ENCODE data around the gene HDGFL2. TPM values are rescaled to one million over a fixed set of nuclear protein-coding genes. Genes with fewer than 3 reads are reported as not detected.

Gene HDGFL2
- 10 to 100 TPM in 4 of 6 donors, 1 to 10 TPM in 1, under 1 TPM in 1; 0.91 to 22.7 (median 11.5) TPM for polyA plus RNA-seq (ENCODE audit: low read depth in 6 of 6)

DNA sequence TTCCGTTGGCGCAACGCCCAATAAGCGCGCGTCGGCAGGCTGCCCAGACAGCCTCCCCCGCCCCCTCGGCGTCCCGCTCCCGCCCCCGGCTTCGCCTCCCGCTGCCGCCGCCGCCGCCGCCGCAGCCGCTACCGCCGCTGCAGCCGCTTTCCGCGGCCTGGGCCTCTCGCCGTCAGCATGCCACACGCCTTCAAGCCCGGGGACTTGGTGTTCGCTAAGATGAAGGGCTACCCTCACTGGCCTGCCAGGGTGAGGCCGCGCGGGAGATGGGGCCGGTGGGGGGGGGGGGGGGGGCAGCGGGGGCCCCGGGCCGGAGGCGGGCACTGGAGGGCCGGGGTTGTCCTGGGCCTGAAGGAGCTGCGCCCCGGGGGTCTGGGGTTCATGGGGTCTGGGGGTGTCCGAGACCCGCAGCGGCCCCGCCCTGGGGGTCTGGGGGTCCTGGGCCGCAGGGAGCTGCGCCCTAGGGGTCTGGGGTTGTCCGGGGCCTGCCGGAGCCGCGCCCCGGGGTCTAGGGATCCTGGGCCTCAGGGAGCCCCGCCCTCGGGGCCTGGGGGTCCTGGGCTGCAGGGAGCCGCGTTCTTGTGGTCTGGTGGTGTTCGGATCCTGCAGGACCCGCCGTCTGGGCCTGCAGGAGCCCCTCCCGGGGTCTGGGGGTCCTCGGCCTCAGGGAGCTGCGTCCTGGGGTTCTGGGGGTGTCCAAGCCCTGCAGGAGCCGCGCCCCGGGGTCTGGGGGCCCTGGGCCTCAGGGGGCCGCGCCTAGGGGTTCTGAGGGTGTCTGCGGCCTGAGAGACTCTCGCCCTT is at the start of gene HDGFL2:
Gene HDGFL2, plus strand, starts transcription at position 124 of the 801 bp plus-strand sequence. Its CDS starts 54 bp downstream, at position 178.
- H3K4me1 Mint-ChIP-seq, result peaks cover 15 to 27% (median 20%) of the 10 kb centered on the region in 3 donors

DNA sequence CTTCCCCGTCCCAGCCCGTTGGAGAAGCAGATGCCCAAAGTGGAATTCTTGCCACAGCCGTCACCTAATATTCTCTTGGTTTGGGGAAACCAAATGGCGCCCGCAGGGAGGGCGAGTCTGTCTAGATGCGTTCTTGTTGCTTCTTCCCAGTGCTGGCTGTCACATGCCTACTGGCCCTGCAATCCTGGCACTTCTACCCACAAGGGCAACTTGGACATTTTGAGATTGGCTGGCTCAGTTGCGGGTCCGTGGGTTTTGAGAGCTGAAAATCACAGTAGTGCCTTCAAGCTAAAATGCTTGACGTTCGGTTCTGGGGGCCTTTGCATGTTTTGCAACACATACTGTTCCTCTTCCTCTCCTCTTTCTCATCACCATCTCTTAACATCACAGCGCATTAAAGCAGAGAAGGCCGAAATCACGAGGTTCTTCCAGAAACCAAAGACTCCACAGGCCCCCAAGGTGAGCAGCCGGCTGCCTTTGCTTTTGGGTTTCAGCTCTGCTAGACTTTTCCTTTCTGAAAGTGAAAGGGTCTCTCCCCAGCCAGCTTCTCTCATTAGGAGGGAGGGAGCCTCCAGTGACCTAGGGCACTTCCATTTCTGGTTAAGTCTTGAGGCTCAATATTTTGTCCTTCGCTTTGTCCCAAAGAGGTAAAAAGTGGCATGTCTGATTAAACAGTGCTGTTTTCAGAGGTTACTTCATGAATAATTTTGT is 48.5 kb upstream of the HDGFL2 start:
- ATAC-seq (ENCODE audit: low read depth in 2 of 2), result no peak
- H3K4me1 Mint-ChIP-seq, result no peaks in the 10 kb centered on the region
- H3K36me3 Mint-ChIP-seq, result peaks cover 4 to 14% of the 10 kb centered on the region in 2 donors
- no peak for DNase-seq
- H3K27ac Mint-ChIP-seq, result peak overlapping the region in 1 of 6 donors; percentile 15
- H3K9me3 Mint-ChIP-seq, result no peaks in the 10 kb centered on the region
- no peak overlapping the region for H3K4me3 Mint-ChIP-seq
- no peaks in the 10 kb centered on the region for H3K27me3 Mint-ChIP-seq

More for the DNA sequence above, at the start of gene HDGFL2:
- no peak for DNase-seq
- peak within 1 kb of the TSS in 7 of 8 donors; percentile 64 to 91 (median 80) for H3K4me3 Mint-ChIP-seq
- H3K36me3 Mint-ChIP-seq, result peaks cover 0 to 8% of the 10 kb centered on the region in 2 donors
- peak within 1 kb of the TSS in 2 of 6 donors; percentile 76 to 81 for H3K27ac Mint-ChIP-seq
- H3K27me3 Mint-ChIP-seq, result no peaks in the 10 kb centered on the region
- no peak for ATAC-seq (ENCODE audit: low read depth in 2 of 2)
- H3K9me3 Mint-ChIP-seq, result no peaks in the 10 kb centered on the region

DNA sequence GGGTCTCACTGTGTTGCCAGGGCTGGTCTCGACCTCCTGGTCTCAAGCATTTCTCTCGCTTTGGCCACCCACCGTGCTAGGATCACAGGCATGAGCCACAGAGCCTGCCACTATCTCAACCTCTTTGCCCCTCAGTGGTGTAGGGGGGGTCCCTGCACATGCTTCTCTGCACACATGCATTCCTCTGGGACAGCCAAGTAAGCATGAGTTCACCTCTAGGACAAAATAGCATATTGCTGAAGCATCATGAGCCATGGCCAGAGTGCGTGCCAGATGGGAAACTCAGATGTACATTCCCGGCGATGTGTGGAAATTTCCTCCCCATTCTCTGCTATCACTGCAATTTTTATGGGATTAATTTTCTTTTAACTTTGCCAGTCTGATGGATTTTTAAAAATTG is 46.6 kb upstream of the HDGFL2 start:
- no peak overlapping the region for H3K27ac Mint-ChIP-seq
- H3K9me3 Mint-ChIP-seq, result no peaks in the 10 kb centered on the region
- ATAC-seq (ENCODE audit: low read depth in 2 of 2) (no peak), DNase-seq (no peak)
- no peak overlapping the region for H3K4me3 Mint-ChIP-seq
- H3K4me1 Mint-ChIP-seq, result peaks cover 0 to under 1% (median 0%) of the 10 kb centered on the region in 3 donors
- no peaks in the 10 kb centered on the region for H3K27me3 Mint-ChIP-seq
- H3K36me3 Mint-ChIP-seq, result peaks cover 4 to 14% of the 10 kb centered on the region in 2 donors

DNA sequence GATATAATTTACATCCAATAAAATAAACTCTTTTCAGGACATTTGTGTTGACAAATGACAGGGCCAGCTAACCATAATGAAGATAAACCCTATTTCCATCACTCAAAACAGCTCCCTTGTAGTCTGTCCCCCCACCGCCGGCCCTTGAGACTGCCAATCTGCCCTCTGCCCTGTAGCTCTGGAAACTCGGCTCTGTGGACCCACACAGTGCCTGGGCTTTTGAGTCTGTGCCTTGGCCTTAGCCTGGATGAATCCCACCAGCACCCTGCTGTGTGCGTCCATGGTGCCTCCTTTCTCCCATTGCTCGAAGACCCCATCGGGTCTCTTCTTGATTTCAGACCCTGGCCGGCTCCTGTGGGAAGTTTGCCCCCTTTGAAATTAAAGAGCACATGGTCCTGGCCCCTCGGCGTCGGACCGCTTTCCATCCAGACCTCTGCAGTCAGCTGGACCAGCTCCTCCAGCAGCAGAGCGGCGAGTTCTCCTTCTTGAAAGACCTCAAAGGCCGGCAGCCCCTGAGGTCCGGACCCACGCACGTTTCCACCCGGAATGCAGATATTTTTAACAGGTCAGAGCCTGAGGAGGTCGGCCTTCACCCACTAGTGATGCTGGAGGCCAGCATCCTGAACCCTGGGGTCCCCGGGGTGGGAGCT is 43.6 kb upstream of the HDGFL2 start:
- no peaks in the 10 kb centered on the region for H3K9me3 Mint-ChIP-seq
- no peak for ATAC-seq (ENCODE audit: low read depth in 2 of 2)
- H3K27ac Mint-ChIP-seq, result peak overlapping the region in 1 of 6 donors; percentile 90
- peaks cover 10 to 19% (median 16%) of the 10 kb centered on the region in 3 donors for H3K4me1 Mint-ChIP-seq
- H3K36me3 Mint-ChIP-seq, result peaks cover 0 to under 1% of the 10 kb centered on the region in 2 donors
- no peak for DNase-seq
- no peaks in the 10 kb centered on the region for H3K27me3 Mint-ChIP-seq
- H3K4me3 Mint-ChIP-seq, result no peak overlapping the region

DNA sequence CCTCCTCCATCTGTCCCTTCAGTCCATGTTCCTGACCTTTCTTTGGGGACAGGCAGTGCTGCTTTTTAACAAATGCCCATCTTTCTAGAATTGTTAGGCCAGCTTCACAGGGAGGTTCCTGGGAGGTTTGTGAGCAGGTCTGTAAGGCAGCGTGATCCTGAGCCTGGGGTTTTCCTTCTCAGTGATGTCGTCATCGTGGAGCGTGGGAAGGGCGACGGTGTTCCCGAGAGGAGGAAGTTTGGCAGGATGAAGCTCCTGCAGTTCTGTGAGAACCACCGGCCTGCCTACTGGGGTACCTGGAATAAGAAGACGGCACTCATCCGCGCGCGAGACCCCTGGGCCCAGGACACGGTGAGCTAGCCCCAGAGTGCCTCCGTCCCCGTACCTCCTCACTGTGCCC is 42.8 kb upstream of the HDGFL2 start:
- DNase-seq, result no peak
- no peaks in the 10 kb centered on the region for H3K36me3 Mint-ChIP-seq
- H3K9me3 Mint-ChIP-seq, result no peaks in the 10 kb centered on the region
- H3K4me3 Mint-ChIP-seq, result peak overlapping the region in 2 of 8 donors; percentile 31 to 64
- H3K27me3 Mint-ChIP-seq, result no peaks in the 10 kb centered on the region
- ATAC-seq (ENCODE audit: low read depth in 2 of 2), result no peak
- peak overlapping the region in 2 of 6 donors; percentile 75 to 90 for H3K27ac Mint-ChIP-seq
- peaks cover 10 to 19% (median 16%) of the 10 kb centered on the region in 3 donors for H3K4me1 Mint-ChIP-seq

DNA sequence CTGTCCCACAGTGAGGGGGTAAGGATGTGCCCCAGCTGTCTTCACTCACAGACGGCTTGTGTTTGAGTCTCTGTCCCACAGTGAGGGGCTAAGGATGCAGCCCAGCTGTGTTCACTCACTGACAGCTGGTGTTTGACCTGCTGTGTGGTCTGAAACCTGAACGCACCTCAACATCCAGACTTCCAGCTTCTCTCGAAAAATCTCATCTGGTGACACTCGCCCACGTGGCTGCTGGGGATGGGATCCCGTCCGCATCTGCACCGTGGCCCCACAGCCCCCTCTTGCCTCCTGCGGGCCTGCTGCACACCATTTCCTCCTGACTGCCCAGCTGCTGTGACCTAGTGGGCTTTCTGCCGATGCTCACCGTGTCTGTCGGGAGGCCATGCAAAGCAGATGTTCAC is 42.3 kb upstream of the HDGFL2 start:
- peak overlapping the region in 3 of 6 donors; percentile 33 to 90 (median 56) for H3K27ac Mint-ChIP-seq

DNA sequence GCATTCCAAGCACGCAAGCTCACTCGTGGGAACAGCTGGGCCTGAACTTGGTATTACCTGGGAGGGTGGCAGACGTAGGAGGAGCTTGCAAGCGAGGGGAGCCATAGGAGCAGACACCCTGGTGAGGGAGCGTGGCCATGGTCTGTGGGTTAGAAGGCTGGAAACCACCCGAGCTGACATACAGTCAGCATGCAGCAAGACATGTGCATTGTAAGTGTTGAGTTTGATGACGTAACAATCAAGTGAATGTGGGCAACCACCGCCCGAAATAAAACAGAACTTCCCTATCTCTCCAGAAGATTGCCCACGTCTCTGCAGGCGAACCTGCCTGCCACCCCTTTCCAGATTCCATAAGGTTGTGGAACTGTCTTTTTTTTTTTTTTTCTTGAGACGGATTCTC is 41.3 kb upstream of the HDGFL2 start:
- Mint-ChIP-seq H3K4me1 (peaks cover 10 to 21% (median 16%) of the 10 kb centered on the region in 3 donors), H3K9me3 (no peaks in the 10 kb centered on the region), H3K36me3 (peaks cover 0 to 6% of the 10 kb centered on the region in 2 donors), H3K27me3 (no peaks in the 10 kb centered on the region), H3K4me3 (no peak overlapping the region), H3K27ac (peak overlapping the region in 4 of 6 donors; percentile 41 to 95 (median 67))
- DNase-seq (no peak), ATAC-seq (ENCODE audit: low read depth in 2 of 2) (peak; percentile 62 to 80)

More for the DNA sequence above, 42.3 kb upstream of the HDGFL2 start:
- Mint-ChIP-seq H3K27me3 (no peaks in the 10 kb centered on the region), H3K4me3 (no peak overlapping the region), H3K4me1 (peaks cover 10 to 20% (median 16%) of the 10 kb centered on the region in 3 donors), H3K9me3 (no peaks in the 10 kb centered on the region), H3K36me3 (peaks cover 0 to 5% of the 10 kb centered on the region in 2 donors)
- ATAC-seq (ENCODE audit: low read depth in 2 of 2) (no peak), DNase-seq (no peak)

DNA sequence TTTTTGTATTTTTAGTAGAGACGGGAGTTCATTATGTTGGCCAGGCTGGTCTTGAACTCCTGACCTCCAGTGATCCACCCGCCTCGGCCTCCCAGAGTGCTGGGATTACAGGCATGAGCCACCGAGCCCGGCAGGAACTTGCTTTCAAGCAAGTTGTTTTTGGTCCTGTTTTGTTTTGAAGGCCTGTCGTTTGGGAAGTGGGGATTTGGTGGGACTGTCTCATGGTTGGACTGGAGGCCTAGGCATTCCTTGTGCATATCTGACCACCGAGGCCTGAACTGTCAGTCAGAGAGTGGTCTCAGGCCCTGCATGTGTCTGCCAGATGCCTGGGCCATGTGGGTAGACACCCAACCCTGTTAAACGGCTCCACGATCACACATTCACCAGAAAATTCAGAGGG is 40.8 kb upstream of the HDGFL2 start:
- Mint-ChIP-seq H3K9me3 (no peaks in the 10 kb centered on the region), H3K4me1 (peaks cover 10 to 21% (median 16%) of the 10 kb centered on the region in 3 donors), H3K4me3 (peak overlapping the region in 2 of 8 donors; percentile 59 to 79), H3K36me3 (peaks cover 0 to 6% of the 10 kb centered on the region in 2 donors), H3K27ac (peak overlapping the region in 3 of 6 donors; percentile 77 to 95 (median 90)), H3K27me3 (no peaks in the 10 kb centered on the region)
- DNase-seq (no peak), ATAC-seq (ENCODE audit: low read depth in 2 of 2) (peak in 1 of 2 donors; percentile 1)

DNA sequence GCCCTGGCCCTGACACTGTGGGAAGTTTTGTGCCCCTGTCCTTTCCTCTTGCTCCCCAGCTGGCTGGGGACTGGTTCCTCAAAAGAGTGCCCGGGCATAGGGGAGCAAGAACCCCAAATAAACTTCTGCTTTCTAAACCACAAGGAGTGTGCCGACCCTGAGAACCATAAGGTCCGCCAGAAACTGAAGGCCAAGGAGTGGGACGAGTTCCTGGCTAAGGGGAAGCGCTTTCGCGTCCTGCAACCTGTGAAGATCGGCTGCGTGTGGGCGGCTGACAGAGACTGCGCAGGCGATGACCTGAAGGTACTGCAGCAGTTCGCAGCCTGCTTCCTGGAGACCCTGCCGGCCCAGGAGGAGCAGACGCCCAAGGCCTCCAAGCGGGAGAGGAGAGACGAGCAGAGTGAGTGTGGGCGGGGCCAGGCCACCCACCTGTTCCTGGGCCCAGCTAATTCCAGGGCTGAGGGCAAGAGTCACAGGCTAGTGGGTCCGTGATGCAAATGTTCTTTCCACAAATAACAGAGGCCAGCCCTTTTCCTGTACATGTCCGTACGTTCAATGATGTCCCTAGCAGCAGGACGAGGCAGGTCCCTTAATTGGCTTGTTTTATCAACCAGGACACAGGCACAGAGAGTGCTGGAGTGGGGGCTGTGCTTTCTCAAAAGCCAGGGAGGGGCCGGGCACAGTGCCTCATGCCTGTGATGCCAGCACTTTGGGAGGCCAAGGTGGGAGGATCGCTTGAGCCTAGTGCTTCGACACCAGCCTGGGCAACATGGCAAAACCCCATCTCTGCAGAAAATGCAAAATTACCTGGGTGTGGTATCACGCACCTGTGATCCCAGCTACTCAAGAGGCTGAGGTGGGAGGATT is 40.1 kb upstream of the HDGFL2 start:
- no peaks in the 10 kb centered on the region for H3K27me3 Mint-ChIP-seq
- H3K4me3 Mint-ChIP-seq, result peak overlapping the region; percentile 22 to 88 (median 66)
- DNase-seq (peak; percentile 33), ATAC-seq (ENCODE audit: low read depth in 2 of 2) (peak; percentile 73 to 86)
- H3K27ac Mint-ChIP-seq, result peak overlapping the region in 5 of 6 donors; percentile 8 to 95 (median 90)
- peaks cover 0 to 6% of the 10 kb centered on the region in 2 donors for H3K36me3 Mint-ChIP-seq
- peaks cover 10 to 21% (median 16%) of the 10 kb centered on the region in 3 donors for H3K4me1 Mint-ChIP-seq
- no peaks in the 10 kb centered on the region for H3K9me3 Mint-ChIP-seq

DNA sequence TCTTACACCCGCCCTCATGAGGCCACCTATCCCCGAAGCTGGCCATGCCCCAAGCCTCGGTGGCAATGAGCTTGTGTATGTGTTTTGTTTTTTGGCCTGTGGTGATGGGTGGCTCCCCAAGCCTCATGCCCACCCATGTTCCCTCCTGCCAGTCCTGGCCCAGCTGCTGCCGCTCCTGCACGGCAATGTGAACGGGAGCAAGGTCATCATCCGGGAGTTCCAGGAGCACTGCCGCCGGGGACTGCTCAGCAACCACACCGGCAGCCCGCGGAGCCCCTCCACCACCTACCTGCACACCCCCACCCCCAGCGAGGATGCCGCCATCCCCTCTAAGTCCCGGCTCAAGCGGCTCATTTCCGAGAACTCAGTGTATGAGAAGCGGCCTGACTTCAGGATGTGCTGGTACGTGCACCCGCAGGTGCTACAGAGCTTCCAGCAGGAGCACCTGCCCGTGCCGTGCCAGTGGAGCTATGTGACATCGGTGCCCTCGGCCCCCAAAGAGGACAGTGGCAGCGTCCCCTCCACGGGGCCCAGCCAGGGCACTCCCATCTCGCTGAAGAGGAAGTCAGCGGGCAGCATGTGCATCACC is 39.1 kb upstream of the HDGFL2 start:
- Mint-ChIP-seq H3K4me1 (peaks cover 10 to 21% (median 16%) of the 10 kb centered on the region in 3 donors), H3K27ac (no peak overlapping the region), H3K9me3 (no peaks in the 10 kb centered on the region), H3K4me3 (peak overlapping the region in 1 of 8 donors; percentile 57), H3K36me3 (peaks cover 0 to 6% of the 10 kb centered on the region in 2 donors), H3K27me3 (no peaks in the 10 kb centered on the region)
- DNase-seq (no peak), ATAC-seq (ENCODE audit: low read depth in 2 of 2) (no peak)

DNA sequence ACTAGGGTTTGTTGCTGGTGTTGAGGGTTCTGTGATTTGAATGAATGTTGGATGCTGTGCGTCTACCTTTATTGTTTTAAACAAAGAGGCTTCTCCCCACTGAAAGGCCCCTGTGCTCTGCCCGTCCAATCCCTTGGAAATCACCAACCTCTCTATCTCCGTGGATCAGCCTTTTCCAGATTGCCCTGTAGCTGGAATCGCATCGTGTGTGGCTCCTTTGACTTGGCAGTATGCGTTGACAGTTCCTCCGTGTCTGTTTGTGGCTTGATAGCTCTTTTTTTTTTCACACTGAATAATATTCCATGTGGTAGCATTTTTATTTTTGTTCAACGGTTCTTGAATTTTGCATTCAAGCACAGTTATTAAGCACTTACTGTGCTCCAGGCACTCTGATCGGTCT is 37.7 kb upstream of the HDGFL2 start:
- Mint-ChIP-seq H3K36me3 (peaks cover 0 to 6% of the 10 kb centered on the region in 2 donors), H3K4me3 (no peak overlapping the region)

DNA sequence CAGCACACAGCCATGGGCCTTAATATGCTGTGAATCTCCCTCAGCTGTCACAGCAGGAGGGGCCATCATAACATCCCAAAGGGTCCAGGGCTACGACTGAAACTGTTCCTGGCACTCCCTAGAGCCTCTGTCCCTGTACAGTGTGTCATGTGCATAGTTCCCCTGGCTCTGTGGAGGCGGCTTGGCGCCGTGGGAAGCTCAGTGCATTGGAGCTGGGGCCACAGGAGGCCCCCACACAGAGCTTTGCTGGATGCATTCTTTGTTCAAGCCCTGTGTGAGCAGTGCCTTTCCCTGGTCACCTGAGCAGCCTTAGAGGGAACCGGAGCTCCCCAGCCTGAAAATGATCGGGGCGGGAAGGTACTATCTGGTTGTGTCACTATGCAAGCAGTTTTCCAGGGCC is 35.9 kb upstream of the HDGFL2 start:
- H3K36me3 Mint-ChIP-seq, result peaks cover 0 to 6% of the 10 kb centered on the region in 2 donors
- H3K9me3 Mint-ChIP-seq, result no peaks in the 10 kb centered on the region
- ATAC-seq (ENCODE audit: low read depth in 2 of 2), result no peak
- no peaks in the 10 kb centered on the region for H3K27me3 Mint-ChIP-seq
- no peak overlapping the region for H3K4me3 Mint-ChIP-seq
- H3K4me1 Mint-ChIP-seq, result peaks cover 10 to 16% (median 13%) of the 10 kb centered on the region in 3 donors
- no peak overlapping the region for H3K27ac Mint-ChIP-seq
- no peak for DNase-seq

More for the DNA sequence above, 37.7 kb upstream of the HDGFL2 start:
- Mint-ChIP-seq H3K27ac (no peak overlapping the region), H3K27me3 (no peaks in the 10 kb centered on the region), H3K9me3 (no peaks in the 10 kb centered on the region), H3K4me1 (peaks cover 10 to 21% (median 16%) of the 10 kb centered on the region in 3 donors)
- ATAC-seq (ENCODE audit: low read depth in 2 of 2), result no peak
- DNase-seq, result no peak

Data from naive B cell (primary cell).